Endothelial cell of umbilical vein (primary cell): Measurements from ENCODE around the gene CALHM1.

Experiments
- CTCF ChIP-seq, 2 donors: IDR thresholded peaks; 1 replicate in 1 of 2; 2 replicates in 1 of 2; pipeline ENCODE4 v1.5.1; 2011; ENCODE audit warnings: low read length in 2 of 2, mild to moderate bottlenecking in 2 of 2, moderate library complexity in 2 of 2, control low read depth in 1 of 2, inconsistent platforms in 1 of 2, low read depth in 1 of 2; ENCODE audit not compliant: insufficient read depth in 1 of 2; ENCODE audit errors: extremely low read depth in 1 of 2
- EZH2 ChIP-seq: IDR thresholded peaks from 2 replicates; pipeline ENCODE4 v1.6.1; 2012; ENCODE audit warnings: borderline replicate concordance, low read depth, mild to moderate bottlenecking, moderate library complexity, low read length, inconsistent platforms; ENCODE audit not compliant: severe bottlenecking
- POLR2A ChIP-seq: IDR thresholded peaks from 2 replicates; pipeline ENCODE4 v1.6.1; 2012; ENCODE audit warnings: low read depth, mild to moderate bottlenecking, control low read depth, low read length

- TF ChIP-seq CTCF (IDR thresholded peaks at IDR 0.05; ENCODE audit: extremely low read depth in 1 of 2, insufficient read depth in 1 of 2, low read depth in 1 of 2, low read length in 2 of 2): no peak
- no peak for TF ChIP-seq EZH2
- no peak for TF ChIP-seq POLR2A
Measured at GRCh38 chr10:103507235-103508191, 48.8 kb upstream of the CALHM1 start.
